ENCODE data around the gene CCDC60.

CCDC60 gene

DNA sequence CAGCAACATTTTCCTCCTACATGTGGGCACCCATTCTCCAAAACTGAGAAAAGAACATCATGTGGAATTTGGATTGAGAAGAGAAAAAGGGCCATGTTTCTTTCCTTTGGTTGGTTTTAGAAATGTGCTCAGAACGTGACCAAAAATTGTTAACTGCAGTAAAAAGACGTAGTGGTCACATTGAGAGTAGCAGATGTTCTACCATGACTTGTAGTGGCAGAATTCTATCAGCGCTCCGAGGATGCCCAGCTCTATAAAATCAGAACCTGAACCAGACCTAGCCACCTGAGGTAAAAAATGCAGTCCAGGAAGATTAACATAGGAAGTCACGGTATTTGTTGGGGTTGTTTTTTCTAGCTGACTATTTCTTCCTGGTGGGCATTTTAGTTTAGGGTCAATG, 157.3 kb downstream of the CCDC60 start:
- peaks cover 9% of the 10 kb centered on the region; the same call in 1 of the 2 replicates for H3K27me3 ChIP-seq (ENCODE audit: control insufficient read depth, low read length)

DNA sequence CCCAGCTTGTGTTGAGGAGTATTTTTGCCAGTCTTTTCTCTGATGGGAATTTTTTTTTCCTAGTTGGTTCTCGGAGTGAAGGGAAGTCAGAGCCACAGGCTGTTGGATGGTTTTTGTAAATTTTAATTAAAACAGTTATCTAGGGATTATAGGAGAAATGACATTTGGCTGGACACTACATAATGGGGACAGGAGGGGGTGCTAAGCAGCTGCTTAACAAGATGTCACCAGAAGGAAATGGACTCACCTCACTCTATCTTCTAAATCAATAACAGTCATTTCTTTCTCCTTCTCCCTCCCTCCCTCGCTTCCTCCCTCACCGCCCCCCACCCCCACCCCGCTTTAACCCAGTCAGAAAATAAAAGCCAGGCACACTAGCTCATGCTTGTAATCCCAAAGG, 165.7 kb downstream of the CCDC60 start:
- TF ChIP-seq EZH2phosphoT487 (IDR thresholded peaks at IDR 0.05; ENCODE audit: borderline replicate concordance, low read length): no peak
- TF ChIP-seq, protein P1, sequence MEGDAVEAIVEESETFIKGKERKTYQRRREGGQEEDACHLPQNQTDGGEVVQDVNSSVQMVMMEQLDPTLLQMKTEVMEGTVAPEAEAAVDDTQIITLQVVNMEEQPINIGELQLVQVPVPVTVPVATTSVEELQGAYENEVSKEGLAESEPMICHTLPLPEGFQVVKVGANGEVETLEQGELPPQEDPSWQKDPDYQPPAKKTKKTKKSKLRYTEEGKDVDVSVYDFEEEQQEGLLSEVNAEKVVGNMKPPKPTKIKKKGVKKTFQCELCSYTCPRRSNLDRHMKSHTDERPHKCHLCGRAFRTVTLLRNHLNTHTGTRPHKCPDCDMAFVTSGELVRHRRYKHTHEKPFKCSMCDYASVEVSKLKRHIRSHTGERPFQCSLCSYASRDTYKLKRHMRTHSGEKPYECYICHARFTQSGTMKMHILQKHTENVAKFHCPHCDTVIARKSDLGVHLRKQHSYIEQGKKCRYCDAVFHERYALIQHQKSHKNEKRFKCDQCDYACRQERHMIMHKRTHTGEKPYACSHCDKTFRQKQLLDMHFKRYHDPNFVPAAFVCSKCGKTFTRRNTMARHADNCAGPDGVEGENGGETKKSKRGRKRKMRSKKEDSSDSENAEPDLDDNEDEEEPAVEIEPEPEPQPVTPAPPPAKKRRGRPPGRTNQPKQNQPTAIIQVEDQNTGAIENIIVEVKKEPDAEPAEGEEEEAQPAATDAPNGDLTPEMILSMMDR (IDR thresholded peaks at IDR 0.05; ENCODE audit: low read depth, low read length, poor library complexity, severe bottlenecking): peak; percentile 13
- H3K4me1 ChIP-seq (ENCODE audit: control insufficient read depth, low read length): no peaks in the 10 kb centered on the region

More for the DNA sequence above, 157.3 kb downstream of the CCDC60 start:
- Histone ChIP-seq H3K27ac (ENCODE audit: low read depth, low read length) (no peak overlapping the region), H3K4me2 (ENCODE audit: low read length) (no peak overlapping the region), H3K4me3 (ENCODE audit: low read length) (no peak overlapping the region), H3K9me2 (replicated peaks; ENCODE audit: control insufficient read depth, low read length) (no peaks in the 10 kb centered on the region), H3K4me1 (ENCODE audit: control insufficient read depth, low read length) (no peaks in the 10 kb centered on the region), H4K20me1 (ENCODE audit: control insufficient read depth, insufficient read depth, low read depth, low read length) (no peaks in the 10 kb centered on the region), H3F3A (ENCODE audit: control insufficient read depth, insufficient read depth) (no peaks in the 10 kb centered on the region), H3K9me3 (ENCODE audit: control insufficient read depth, insufficient read depth, low read length) (no peaks in the 10 kb centered on the region), H3K36me3 (ENCODE audit: control insufficient read depth, low read length) (no peaks in the 10 kb centered on the region), H3K79me2 (ENCODE audit: control insufficient read depth, low read length) (no peaks in the 10 kb centered on the region)
- TF ChIP-seq EZH2phosphoT487 (IDR thresholded peaks at IDR 0.05; ENCODE audit: borderline replicate concordance, low read length): no peak
- TF ChIP-seq, protein P1 (IDR thresholded peaks at IDR 0.05; ENCODE audit: low read depth, low read length, poor library complexity, severe bottlenecking): no peak

DNA sequence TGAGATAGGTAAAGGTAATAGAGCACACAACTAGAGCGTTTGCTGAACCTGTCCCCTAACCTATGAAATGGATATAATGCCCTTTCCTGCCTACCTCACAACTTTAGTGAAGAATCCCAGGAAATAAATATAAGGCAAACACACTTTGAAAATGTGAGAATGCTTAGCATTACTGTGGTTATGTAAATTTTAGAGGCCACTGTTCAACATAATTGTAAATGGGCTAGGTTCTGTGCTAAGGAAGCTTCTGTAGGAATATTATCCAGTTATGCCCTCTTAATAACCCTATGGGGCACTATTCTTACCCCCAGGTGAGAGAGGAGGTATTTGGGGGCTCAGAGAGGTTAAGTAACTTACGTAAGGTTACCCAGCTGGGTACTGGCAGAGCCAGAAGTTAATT, 166.5 kb downstream of the CCDC60 start:
- Histone ChIP-seq H3K4me1 (ENCODE audit: control insufficient read depth, low read length) (no peaks in the 10 kb centered on the region), H3K27ac (ENCODE audit: low read depth, low read length) (no peak overlapping the region), H3K36me3 (ENCODE audit: control insufficient read depth, low read length) (no peaks in the 10 kb centered on the region)

More for the DNA sequence above, 165.7 kb downstream of the CCDC60 start:
- H3F3A ChIP-seq (ENCODE audit: control insufficient read depth, insufficient read depth): no peaks in the 10 kb centered on the region
- H3K36me3 ChIP-seq (ENCODE audit: control insufficient read depth, low read length): no peaks in the 10 kb centered on the region
- no peaks in the 10 kb centered on the region for H3K9me3 ChIP-seq (ENCODE audit: control insufficient read depth, insufficient read depth, low read length)
- H3K4me3 ChIP-seq (ENCODE audit: low read length): no peak overlapping the region
- no peaks in the 10 kb centered on the region for H3K9me2 ChIP-seq (replicated peaks; ENCODE audit: control insufficient read depth, low read length)
- no peaks in the 10 kb centered on the region for H4K20me1 ChIP-seq (ENCODE audit: control insufficient read depth, insufficient read depth, low read depth, low read length)
- no peak overlapping the region for H3K4me2 ChIP-seq (ENCODE audit: low read length)
- H3K27ac ChIP-seq (ENCODE audit: low read depth, low read length): no peak overlapping the region
- H3K79me2 ChIP-seq (ENCODE audit: control insufficient read depth, low read length): no peaks in the 10 kb centered on the region
- H3K27me3 ChIP-seq (ENCODE audit: control insufficient read depth, low read length): peaks cover 16% of the 10 kb centered on the region; the same call in 1 of the 2 replicates

More for the DNA sequence above, 166.5 kb downstream of the CCDC60 start:
- Histone ChIP-seq H3F3A (ENCODE audit: control insufficient read depth, insufficient read depth) (no peaks in the 10 kb centered on the region), H3K27me3 (ENCODE audit: control insufficient read depth, low read length) (peaks cover 16% of the 10 kb centered on the region; the same call in 1 of the 2 replicates), H4K20me1 (ENCODE audit: control insufficient read depth, insufficient read depth, low read depth, low read length) (no peaks in the 10 kb centered on the region), H3K9me2 (replicated peaks; ENCODE audit: control insufficient read depth, low read length) (no peaks in the 10 kb centered on the region), H3K4me3 (ENCODE audit: low read length) (no peak overlapping the region), H3K9me3 (ENCODE audit: control insufficient read depth, insufficient read depth, low read length) (no peaks in the 10 kb centered on the region), H3K4me2 (ENCODE audit: low read length) (no peak overlapping the region), H3K79me2 (ENCODE audit: control insufficient read depth, low read length) (no peaks in the 10 kb centered on the region)
- no peak for TF ChIP-seq EZH2phosphoT487 (IDR thresholded peaks at IDR 0.05; ENCODE audit: borderline replicate concordance, low read length)
- TF ChIP-seq, protein P1 (IDR thresholded peaks at IDR 0.05; ENCODE audit: low read depth, low read length, poor library complexity, severe bottlenecking): no peak

All from DOHH2 (cell line).